Hematopoietic multipotent progenitor cell treated with erythropoietin and hydrocortisone succinate and interleukin-3 and kit ligand, for 8 days (in vitro differentiated cells): ENCODE results near the gene HDAC4.
A peak's percentile ranks its signal among the peaks of the same experiment; 100 is the strongest.

Source experiments
- DNase-seq: peaks from one replicate; pipeline ENCODE4 v3.0.0-alpha.2; 2015

The HDAC4 gene

DNA sequence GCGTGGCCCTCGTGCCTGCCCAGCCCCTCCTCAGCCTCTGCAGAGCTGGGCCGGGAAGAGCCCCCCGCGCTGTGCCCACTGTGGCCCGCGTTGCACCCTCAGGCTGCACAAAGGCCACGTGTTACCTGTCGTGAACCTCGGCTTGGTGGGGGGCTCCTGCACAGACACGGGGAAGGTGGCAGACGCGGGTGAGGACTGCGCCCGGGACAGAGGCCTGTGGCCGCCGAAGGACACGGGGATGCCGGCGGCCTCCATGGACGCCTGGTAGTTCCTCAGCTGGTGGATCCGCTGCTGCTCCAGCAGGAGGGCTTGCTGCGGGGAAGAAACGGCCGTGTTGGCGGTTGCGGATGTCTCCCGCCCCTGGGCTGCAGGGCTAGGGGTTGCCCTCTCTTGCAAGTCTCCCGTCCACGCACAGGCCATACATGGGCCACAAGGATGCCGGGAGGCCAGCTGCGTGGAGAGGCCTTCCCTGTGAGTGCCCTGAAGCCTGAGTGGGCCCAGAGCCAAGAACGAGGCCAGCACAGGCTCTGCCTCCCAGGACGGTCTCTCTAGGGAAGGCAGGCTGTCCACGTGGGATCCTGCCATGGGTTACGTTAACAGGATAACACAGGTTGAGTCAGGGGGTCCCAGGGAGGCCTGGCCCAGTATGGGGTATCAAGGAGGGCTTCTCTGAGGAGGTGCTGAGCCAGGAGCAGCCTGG is 289.3 kb downstream of the HDAC4 start:
- no peak for DNase-seq

DNA sequence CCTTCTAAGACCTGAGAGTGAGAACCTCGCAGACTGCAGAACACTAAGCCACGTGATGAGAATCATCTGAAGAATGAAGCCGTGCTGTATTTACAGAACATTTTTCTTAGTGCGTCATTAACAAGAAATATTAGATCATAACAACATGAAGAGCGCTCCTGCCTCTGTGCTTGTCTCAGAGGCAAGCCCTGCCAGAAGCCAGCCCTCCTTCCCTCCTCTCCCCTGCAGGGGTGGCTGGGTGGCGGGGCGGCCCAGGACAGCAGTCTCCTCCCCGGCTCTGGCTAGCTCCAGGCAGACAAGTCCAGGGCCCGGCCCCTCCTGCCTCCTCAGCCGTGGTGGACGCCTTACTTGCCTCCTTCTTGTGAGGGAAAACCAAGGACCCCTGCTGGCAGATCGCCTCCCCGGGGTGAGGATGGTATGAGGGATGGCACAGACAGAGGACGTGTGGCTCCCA is 290.2 kb downstream of the HDAC4 start:
- DNase-seq = no peak

DNA sequence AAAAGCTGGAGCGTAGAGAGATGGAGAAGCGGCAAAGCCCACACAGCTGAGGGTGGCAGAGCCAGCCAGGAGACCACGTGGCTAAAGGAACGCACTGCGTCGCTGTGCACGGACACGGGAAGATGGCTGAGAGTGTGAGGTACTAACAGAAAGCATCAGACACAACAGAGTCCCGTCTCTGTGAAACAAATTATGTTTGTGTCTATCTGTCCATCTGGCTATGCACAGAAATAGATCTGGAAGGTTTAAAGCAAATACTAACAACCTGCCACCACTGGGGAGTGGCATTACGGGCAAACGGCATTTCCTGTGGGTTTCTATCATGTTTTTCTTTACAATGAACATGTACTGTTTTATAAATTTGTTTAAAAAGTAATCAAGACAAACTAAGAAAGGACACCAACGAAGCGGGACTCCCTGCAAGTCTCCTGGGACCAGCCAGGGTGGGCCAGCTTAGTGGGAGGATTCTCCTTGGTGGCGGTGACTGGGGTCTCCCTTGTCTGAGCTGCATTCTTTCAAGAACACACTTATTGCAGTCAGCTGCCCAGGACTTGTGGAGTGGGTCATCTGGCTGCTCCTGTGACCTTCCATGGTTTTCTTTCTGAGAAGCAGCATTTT is 290.8 kb downstream of the HDAC4 start:
- DNase-seq = no peak

DNA sequence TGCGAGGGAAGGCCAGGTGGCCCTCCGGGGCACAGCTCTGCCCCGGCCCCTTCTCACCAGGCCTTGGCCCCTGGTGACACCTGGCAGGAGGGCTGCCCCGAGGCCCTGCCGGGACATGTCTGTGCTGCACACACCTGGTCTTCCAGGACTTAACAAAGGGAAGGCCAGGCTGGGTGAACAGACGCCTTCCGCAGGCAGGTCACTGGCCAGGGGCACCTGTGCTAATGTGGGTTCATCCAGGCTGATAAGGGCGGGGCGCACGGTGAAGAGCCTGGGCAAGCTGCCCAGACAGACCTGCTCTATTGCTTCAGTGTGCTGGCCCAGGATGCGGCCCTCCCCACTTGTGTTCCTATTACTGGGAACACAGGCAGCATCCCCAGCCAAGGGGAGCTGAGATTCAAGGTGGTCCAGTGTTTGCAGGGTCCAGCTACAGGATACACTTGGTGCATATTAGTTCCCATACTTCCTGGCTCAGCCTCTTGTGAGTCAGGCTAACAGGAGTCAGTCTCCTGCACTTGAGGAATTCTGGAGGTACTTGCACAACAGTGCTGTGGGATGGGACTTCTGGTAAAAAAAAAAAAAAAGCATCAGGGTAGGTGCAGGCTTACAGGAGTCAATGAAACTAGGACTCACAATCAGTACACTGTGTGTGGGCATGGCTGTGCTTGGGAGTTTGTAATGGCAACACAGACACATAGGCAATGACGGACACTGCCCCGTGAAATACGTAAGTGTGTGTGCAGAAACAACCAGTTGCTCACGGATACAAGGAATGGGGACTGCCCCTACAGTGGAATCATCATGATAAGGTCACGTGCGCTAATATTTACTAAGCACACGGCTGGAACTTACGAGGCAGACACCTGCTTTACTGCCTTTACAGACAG is 291.5 kb downstream of the HDAC4 start:
- DNase-seq = no peak

DNA sequence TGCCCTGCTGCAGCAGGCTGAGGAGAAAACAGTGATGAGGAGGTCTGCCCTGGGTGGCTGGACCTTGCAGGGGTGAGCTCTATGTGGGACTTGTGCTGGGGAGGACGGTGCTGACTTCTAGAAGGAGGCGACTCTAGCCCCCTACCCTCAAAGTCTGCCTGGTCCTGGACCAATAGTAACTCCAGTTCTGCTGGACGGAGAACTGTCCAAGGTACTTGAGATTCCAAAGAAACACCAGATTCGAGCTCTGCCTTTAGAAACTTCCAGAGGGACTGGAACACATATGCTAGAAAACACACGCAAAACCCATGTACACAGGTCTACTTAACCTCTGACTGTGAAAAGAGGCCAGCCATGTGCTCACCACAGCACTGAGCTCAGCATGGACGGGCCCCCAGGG is 292.4 kb downstream of the HDAC4 start:
- DNase-seq = no peak

DNA sequence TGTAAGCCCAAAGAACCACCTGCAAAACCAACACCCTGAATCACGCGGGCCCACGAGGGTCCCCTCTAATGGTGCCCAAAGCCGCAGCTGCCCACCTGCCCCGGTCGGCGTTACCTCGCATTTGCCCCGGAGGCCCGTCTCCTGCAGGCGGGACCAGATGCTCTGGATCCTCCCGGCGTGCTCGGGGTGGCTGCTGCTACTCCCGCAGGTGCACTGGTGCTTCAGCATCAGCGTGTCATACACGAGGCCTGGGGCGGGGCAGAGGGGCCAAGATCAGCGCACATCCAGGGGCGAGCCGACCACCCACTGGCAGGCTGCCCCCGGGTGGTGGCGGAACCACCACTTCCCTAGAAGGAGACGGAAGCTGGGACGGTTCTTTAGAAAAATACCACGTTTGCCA is 292.9 kb downstream of the HDAC4 start:
- no peak for DNase-seq

DNA sequence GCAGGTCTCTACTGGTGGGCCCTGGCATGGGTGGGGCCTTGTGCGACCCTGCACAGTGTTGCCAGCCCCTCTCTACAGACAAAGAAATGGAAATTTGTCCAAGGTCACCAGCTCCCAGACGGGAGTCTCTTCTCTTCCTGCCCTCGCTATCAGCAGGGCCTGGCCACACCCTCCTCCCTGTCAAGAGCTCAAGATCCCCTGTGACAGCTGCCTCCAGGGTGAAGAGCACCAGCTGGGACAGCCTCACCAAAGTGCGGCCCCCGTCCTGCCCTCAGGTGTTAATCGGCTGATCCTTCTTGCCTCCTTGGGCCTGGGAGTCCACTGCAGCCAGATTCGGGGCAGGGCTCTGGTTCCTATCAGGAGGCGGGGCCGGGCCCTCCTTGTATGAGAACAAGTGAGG is 293.9 kb downstream of the HDAC4 start:
- no peak for DNase-seq

DNA sequence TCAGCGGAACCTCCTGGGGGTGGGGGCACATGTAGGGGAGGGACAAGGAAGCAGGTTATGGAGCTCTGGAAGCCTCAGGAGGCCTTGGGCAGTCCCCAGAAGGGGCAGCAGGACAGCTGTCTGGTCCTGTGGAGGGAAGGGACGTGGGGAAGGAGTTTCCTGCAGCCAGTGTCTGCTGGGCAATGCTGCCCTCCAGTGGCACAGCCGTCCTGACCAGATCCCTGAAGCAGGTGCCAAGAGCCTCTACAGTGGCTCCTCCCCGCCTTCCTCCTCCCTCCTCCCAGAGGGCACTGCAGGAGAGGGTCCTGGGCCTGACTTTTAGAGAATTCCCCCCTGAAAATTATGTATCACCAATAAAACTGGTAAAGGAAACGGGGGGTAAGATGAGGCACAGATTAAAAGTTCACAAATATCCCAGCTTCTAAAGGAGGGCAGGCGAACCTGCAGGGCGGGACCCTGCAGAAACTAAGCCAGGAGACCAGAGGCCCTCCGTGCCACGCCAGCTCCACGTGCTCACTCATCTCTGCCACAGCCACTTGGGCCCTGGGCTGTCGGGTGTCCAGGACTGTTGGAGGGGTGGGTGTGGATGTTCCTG is 294.4 kb downstream of the HDAC4 start:
- DNase-seq = peak; percentile 56

DNA sequence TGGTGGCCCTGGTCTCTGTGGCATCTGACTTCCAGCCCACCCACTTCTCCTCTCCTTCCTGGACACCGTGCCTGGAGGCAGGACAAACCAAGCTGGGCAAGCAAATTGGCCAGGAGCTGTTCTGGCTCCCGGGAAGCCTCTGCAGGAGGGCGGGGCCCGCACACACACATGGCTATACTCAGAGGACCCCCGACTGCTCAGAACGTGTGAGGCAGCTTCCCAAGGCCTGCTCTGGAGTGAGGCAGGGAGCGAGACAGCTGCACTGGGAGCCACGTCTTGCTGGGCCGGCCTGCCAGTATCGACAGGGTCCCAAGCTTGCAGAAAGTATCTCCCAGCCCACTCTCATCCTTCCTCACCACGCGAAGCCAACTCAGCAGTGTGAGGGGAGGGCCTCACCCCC is 295.6 kb downstream of the HDAC4 start:
- DNase-seq = no peak

DNA sequence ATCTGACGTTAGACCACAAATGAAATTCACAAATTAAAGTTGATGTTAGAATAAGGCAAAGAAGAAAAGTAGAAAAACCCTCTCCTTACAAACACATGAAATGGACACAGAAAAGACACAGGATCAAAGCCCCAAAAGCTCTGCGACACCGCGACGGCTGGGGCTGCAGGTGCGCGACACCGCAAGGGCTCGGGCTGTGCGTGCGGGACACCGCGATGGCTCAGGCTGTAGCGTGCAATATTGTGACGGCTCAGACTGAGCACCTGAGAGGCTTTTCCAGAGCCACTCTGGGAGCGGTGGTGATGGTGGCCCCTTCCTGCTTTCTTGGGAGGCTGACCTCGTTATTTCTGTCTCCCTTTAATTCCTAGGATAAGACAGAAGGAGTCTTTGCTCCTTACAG is 296.0 kb downstream of the HDAC4 start:
- DNase-seq = no peak

DNA sequence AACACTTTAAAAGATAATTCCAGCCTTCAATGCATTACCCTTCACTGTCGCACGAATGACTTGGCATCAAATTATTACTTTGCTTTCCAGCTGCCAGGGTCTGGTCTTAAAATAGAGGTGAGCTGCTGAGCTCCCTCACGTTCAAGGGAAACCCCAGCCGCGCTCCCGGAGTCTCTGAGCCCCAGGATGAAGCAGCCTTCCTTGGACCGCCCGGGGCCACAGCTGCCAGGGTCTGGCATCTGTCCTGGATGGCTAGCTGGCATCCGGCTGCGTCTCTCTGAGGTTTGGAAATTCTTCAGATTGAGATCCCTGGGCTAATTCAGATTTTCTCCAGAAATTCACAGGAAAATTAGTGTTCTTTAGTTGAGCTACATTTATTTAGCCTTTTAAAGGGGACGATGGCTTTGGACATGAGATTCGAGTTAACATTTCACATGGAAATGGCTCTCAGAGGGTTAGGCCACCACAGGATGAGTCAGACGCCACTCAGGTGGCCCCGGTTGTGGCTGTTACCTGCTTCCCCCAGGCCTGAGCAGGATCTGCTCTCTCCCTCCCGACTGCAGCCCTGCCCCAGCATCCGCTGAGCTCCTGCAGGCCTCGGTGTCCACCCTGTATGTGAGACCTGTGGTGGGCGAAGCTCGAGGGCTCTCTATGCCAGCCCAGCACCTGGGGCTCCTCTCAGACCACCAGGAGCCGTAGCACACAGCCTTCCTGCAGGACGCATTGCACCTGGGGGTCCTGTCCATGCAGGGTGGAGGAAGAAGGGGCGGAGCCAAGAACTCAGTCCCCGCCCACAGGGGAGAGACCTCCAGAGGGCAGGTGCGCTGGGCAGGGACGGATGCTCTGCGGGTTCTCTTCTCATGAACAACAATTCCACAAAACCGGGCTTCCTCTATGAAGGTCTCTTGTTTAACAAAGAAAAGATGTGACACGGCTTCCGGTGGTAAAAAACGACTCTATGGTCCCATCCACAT is 297.4 kb downstream of the HDAC4 start:
- no peak for DNase-seq

DNA sequence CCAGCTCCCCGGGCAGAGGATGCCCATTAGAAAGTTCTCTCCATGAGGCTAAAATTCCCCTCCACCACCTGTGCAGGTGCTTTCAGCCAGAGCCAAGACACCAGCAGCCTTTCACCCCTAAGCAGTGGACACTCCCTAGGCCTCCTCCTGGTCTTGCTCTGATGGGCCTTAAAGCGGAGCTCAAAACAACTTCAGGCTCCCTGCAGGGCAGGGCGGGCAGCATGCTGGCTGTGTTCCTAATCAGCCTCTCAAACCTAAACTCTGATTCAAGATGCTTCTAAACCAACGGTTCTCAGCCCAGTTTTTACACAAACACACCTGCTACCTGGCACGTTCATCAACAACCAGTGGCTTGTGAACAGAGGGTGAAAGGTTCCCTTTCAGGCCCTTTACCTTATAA is 298.6 kb downstream of the HDAC4 start:
- DNase-seq = no peak

DNA sequence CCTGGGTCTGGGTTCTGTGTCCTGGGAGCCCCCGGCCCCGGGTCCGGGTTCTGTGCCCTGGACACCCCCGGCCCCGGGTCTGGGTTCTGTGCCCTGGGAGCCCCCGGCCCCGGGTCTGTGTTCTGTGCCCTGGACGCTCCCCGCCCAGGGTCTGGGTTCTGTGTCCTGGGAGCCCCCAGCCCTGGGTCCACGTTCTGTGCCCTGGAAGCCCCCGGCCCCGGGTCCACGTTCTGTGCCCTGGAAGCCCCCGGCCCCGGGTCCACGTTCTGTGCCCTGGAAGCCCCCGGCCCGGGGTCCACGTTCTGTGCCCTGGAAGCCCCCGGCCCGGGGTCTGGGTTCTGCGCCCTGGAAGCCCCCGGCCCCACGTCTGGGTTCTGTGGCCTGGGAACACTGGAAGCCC is 299.0 kb downstream of the HDAC4 start:
- no peak for DNase-seq

DNA sequence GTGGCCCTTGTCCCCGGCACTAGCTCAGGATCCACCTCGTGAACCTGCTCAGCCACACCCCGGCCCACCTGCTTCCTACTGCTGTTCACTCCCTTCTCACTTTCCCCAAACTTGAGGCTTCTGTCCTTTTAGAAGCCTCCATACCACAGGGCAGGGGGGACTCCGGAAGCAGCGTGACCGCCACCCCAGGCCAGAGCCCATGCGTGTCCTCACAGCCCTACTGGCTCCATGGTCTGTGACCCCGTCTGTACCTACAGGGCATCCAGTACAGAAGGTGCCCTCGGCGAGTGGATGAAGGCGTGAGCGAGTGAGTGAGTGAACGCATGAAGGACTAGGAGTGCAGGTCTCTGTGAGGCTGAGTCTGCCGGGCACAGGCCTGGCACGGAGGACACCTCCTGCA is 299.7 kb downstream of the HDAC4 start:
- DNase-seq = no peak

DNA sequence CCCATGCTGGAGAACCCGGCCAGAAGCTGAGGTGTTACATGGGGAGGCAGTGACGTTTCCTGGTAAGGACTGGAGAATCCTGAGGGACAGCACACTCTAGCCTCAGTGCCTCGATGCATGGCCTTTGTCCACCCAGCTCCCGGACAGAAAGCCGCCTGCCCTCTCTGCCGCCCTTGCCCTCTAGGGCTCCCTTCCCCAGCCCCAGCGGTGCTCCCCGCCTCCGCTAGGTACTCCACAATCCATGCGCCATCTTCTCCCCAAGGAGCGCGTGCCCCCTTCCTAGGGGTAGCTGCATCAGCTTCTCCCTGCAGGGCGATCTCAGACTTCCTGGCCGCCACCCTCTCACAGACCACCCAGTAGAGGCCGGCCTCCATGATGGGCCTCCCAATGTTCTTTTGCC is 301.3 kb downstream of the HDAC4 start:
- no peak for DNase-seq

DNA sequence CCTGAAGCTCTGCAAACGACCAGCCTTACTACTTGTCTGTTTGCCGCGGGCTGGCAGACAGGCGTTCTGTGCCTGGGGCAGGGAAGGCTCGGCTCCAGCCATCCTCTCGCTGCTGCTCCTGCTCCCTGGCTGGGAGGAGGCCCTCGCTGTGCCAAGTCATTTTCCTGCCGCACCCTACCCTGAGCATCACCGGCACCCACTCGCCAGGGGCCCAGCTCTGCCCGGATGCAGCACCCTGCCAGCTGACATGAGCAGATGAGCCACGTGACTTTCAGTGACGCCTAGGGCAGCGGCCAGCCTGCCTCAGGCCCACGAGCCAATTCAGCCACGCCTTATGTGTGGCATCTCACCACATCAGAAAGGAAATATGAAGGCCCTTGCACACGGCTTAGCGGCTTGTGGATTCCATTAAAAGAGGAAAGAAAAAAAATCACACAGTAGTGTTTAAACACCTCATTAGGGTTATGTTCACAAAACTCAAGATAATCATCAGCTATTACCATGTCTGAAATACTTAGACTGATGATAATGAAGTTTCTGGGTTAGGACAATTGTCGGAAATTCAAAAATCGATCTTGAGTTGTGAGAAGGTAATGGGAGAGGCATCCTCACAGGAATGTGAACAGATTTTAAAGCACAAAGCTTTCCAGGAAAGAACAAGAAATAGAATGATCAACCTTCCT is 302.4 kb downstream of the HDAC4 start:
- no peak for DNase-seq

DNA sequence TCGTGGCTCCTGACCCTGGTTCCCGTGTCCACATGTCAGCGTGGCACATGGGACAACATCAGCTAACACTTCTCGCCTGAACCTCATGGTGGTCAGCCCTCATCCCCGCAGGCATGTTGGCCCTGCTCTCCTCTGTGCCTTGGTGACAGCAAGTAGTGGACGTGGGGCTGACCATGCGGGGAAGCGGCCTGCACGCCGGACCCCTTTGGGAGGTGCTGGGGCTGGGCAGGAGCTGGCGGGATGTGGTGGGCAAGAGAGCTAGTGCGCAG is 303.5 kb downstream of the HDAC4 start:
- DNase-seq = no peak

DNA sequence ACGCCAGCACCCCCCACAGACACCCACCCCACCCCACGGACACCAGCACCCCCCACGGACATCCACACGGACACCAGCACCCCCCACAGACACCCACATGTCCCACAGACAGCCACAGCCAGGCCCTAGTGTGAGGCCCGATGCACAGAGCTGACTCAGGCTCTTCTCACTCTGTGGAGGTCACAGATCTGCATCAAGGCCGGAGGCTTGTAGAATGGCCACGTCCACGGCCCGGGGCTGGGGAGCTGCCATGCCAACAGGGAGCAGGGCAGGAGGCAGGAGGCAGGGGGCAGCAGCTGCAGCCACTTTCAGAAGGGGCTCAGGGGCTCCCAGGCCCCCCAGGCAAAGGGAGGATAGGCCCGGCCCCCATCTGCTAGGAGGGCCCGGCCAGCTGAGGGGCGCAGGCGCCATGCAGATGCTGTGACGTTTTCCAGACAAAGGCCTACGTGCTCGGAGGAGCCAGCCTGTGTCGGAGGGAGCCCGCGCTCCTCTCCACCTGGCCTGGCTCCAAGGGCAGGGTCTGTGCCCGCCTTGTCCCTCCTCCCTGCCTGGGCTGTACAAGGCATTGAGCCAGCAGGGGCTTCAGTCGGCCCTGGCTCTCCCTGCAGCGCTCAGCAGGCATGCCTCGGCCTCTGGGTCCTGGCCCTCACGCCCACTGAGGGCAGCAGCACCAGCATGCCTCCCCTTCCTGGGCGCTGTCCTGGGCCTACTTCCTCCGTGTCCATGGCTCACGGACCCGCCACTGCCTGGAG is 304.0 kb downstream of the HDAC4 start:
- DNase-seq = no peak

DNA sequence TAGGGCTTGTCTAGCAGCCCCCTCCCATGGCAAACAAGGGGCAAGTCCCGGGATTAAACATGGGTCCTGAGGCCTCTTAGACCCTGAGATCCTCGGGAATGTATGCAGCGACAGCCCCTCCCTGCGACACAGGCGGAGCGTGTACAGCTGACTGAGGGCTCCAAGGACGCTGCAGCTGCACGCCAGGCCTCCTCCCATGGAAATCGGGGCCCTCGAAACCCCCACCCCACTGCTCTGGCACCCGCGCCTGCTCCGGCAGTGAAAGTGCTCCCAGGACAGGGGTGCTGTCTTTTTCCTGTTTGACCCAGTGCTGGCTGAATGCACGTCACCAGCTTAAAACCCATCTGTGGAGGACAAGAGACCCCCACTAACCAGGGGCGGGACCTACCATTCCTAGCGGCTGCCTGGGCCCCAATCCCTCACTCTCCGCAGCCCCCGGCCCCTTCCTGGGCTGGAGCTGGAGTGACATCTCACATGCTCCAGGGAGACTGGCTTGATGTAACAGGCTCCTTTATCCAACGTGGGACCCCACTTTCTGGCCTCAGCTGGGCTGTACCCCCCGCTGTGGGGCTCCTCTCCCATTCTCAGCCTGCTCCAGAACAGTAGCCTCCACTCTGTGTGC is 305.2 kb downstream of the HDAC4 start:
- DNase-seq = no peak

DNA sequence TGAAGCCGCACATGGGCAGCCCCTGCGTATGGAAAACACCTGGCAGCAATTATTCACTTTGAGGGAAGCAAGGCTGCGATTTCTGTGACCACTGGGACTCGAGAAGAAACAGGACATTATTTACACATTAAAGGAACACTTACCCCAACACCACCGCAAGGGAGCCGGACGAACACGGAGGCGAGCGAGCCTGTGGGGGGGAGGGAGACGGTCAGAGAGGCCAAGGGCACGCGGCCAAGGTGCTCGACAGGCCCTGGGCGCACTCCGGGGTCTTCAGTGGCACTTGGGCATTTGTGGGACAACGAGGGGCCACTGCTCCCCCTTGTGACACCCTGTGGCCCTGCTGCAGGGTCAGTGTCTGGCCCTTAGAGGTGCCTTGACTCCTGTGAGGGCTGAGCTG is 306.0 kb downstream of the HDAC4 start:
- DNase-seq = no peak

DNA sequence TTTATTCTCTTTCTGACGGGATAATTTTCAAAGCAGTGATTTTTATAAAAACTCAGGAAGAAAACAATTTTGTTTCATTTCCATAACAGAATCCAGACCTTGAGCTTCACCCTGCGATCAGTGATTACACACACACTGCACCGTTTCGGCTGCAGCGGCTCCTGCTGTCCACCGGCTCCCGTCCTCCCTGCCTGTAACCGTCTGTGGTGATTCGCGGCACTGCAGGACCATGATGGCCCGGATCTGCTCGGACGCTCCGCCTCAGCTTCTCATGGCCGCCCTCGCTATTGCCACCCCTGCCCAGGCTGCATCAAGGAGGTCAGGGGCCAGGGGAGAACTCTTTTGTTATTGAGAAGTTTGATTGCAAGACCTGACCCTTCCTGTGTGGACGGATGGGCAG is 306.9 kb downstream of the HDAC4 start:
- DNase-seq = no peak
